MM.1S (cell line): ENCODE measurements around the gene CUBN.

Source experiments
- EZH2 ChIP-seq: fragments of 300-600 bp; sonication (generic); optimal IDR thresholded peaks from 2 replicates; pipeline ENCODE3; 2017; ENCODE audit warnings: low read depth, mild to moderate bottlenecking, antibody characterized with exemption, low read length, mixed read lengths
- TF ChIP-seq, protein P1 (sequence below): fragments of 300-600 bp; sonication (generic); IDR thresholded peaks from 2 replicates; pipeline ENCODE4 v1.5.1; 2016; ENCODE audit warnings: antibody characterized with exemption, low read length, mixed read lengths

GRCh38 chr10:17157024-17157423 lies 27.4 kb upstream of the CUBN start:
- TF ChIP-seq, protein P1, sequence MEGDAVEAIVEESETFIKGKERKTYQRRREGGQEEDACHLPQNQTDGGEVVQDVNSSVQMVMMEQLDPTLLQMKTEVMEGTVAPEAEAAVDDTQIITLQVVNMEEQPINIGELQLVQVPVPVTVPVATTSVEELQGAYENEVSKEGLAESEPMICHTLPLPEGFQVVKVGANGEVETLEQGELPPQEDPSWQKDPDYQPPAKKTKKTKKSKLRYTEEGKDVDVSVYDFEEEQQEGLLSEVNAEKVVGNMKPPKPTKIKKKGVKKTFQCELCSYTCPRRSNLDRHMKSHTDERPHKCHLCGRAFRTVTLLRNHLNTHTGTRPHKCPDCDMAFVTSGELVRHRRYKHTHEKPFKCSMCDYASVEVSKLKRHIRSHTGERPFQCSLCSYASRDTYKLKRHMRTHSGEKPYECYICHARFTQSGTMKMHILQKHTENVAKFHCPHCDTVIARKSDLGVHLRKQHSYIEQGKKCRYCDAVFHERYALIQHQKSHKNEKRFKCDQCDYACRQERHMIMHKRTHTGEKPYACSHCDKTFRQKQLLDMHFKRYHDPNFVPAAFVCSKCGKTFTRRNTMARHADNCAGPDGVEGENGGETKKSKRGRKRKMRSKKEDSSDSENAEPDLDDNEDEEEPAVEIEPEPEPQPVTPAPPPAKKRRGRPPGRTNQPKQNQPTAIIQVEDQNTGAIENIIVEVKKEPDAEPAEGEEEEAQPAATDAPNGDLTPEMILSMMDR: no peak
- no peak for TF ChIP-seq EZH2
